Chondrocyte (in vitro differentiated cells): ENCODE results near the gene WDR88. TPM values are rescaled to one million over a fixed set of nuclear protein-coding genes. Genes with fewer than 3 reads are reported as not detected.

Experiments
- DNase-seq: peaks from one replicate; pipeline ENCODE4 v3.0.0; 2021; ENCODE audit warnings: mixed read lengths, low spot score
- H3K27ac Mint-ChIP-seq: one replicate; pipeline ENCODE4 v1.8.0; 2021; ENCODE audit warnings: mild to moderate bottlenecking, moderate library complexity, mixed read lengths; ENCODE audit not compliant: unreplicated experiment
- H3K27me3 Mint-ChIP-seq: 2 replicates; pipeline ENCODE4 v1.8.0; 2021; ENCODE audit warnings: low read depth, mixed read lengths
- H3K36me3 Mint-ChIP-seq: 2 replicates; pipeline ENCODE4 v1.8.0; 2021; ENCODE audit warnings: low read depth, mixed read lengths
- H3K4me1 Mint-ChIP-seq: 2 replicates; pipeline ENCODE4 v1.8.0; 2021; ENCODE audit warnings: low read depth, mild to moderate bottlenecking, mixed read lengths
- H3K4me3 Mint-ChIP-seq: one replicate; pipeline ENCODE4 v1.8.0; 2021; ENCODE audit warnings: mild to moderate bottlenecking, moderate library complexity, mixed read lengths; ENCODE audit not compliant: unreplicated experiment
- H3K9me3 Mint-ChIP-seq: 2 replicates; pipeline ENCODE4 v1.8.0; 2021; ENCODE audit warnings: low read depth, mixed read lengths
- CTCF ChIP-seq: fragments of 200-600 bp; sonication (generic); IDR thresholded peaks from 2 replicates; pipeline ENCODE4 v1.5.0; 2021; ENCODE audit warnings: antibody characterized with exemption, mild to moderate bottlenecking, moderate library complexity
- total RNA-seq: library from RNA; stranded (reverse); gene quantifications from 3 replicates; pipeline ENCODE4 v1.2.1, GENCODE V29; 2021

WDR88 gene
- total RNA-seq, 1 donor from 2014 or later = not detected

GRCh38 chr19:33093420-33094210, 38.3 kb upstream of the WDR88 start:
- H3K27me3 Mint-ChIP-seq = no peaks in the 10 kb centered on the region
- no peak overlapping the region for H3K27ac Mint-ChIP-seq
- TF ChIP-seq CTCF = no peak
- no peaks in the 10 kb centered on the region for H3K9me3 Mint-ChIP-seq
- H3K4me3 Mint-ChIP-seq = no peak overlapping the region
- H3K36me3 Mint-ChIP-seq = peaks cover 29% of the 10 kb centered on the region
- no peak for DNase-seq
- H3K4me1 Mint-ChIP-seq = no peaks in the 10 kb centered on the region

- H3K4me3 Mint-ChIP-seq = no peak overlapping the region
Observed at GRCh38 chr19:33094436-33095067, 37.4 kb upstream of the WDR88 start.

GRCh38 chr19:33096005-33096404, 35.9 kb upstream of the WDR88 start:
- no peaks in the 10 kb centered on the region for H3K4me1 Mint-ChIP-seq
- TF ChIP-seq CTCF = no peak
- H3K9me3 Mint-ChIP-seq = no peaks in the 10 kb centered on the region
- H3K4me3 Mint-ChIP-seq = no peak overlapping the region
- H3K27me3 Mint-ChIP-seq = no peaks in the 10 kb centered on the region
- H3K27ac Mint-ChIP-seq = no peak overlapping the region
- DNase-seq = no peak
- peaks cover 25% of the 10 kb centered on the region for H3K36me3 Mint-ChIP-seq

More at GRCh38 chr19:33094436-33095067, 37.4 kb upstream of the WDR88 start:
- Mint-ChIP-seq H3K4me1 (no peaks in the 10 kb centered on the region), H3K9me3 (no peaks in the 10 kb centered on the region), H3K27me3 (no peaks in the 10 kb centered on the region), H3K36me3 (peaks cover 27% of the 10 kb centered on the region), H3K27ac (no peak overlapping the region)
- TF ChIP-seq CTCF = no peak
- DNase-seq = no peak

- DNase-seq = no peak
- H3K36me3 Mint-ChIP-seq = peaks cover 35% of the 10 kb centered on the region
- H3K27ac Mint-ChIP-seq = no peak overlapping the region
- no peaks in the 10 kb centered on the region for H3K9me3 Mint-ChIP-seq
- no peak for TF ChIP-seq CTCF
- H3K4me1 Mint-ChIP-seq = no peaks in the 10 kb centered on the region
- H3K4me3 Mint-ChIP-seq = no peak overlapping the region
- H3K27me3 Mint-ChIP-seq = no peaks in the 10 kb centered on the region
Observed at GRCh38 chr19:33098055-33098534, 33.8 kb upstream of the WDR88 start.

GRCh38 chr19:33100894-33101644, 30.8 kb upstream of the WDR88 start:
- Mint-ChIP-seq H3K9me3 (no peaks in the 10 kb centered on the region), H3K36me3 (peaks cover 36% of the 10 kb centered on the region), H3K4me1 (no peaks in the 10 kb centered on the region), H3K27ac (no peak overlapping the region), H3K4me3 (no peak overlapping the region), H3K27me3 (no peaks in the 10 kb centered on the region)
- DNase-seq = no peak
- TF ChIP-seq CTCF = no peak
